H9 (cell line): Measurements from ENCODE around the gene KREMEN1. TPM values are rescaled to one million over a fixed set of nuclear protein-coding genes. Genes with fewer than 3 reads are reported as not detected.
A peak's percentile ranks its signal among the peaks of the same experiment; 100 is the strongest.

ENCODE experiments used
- DNase-seq: peaks from one replicate; pipeline ENCODE4 v3.0.0-alpha.2; 2017
- H2AFZ ChIP-seq: one replicate; pipeline ENCODE4 v1.6.1; 2013; ENCODE audit warnings: mild to moderate bottlenecking, low read length, control low read depth, moderate library complexity
- H2AK5ac ChIP-seq: 2 replicates; pipeline ENCODE4 v1.6.1; 2013; ENCODE audit warnings: low read length, control low read depth, mixed read lengths; ENCODE audit not compliant: insufficient read length
- H2BK120ac ChIP-seq: one replicate; pipeline ENCODE4 v1.6.1; 2013; ENCODE audit warnings: low read depth, mild to moderate bottlenecking, low read length, control low read depth, inconsistent platforms; ENCODE audit not compliant: poor library complexity, severe bottlenecking
- H2BK12ac ChIP-seq: 2 replicates; pipeline ENCODE4 v1.6.1; 2013; ENCODE audit warnings: low read length, control low read depth, mixed read lengths, low read depth; ENCODE audit not compliant: insufficient read length
- H2BK15ac ChIP-seq: 2 replicates; pipeline ENCODE4 v1.6.1; 2013; ENCODE audit warnings: low read depth, low read length, control low read depth
- H2BK20ac ChIP-seq: one replicate; pipeline ENCODE4 v1.6.1; 2013; ENCODE audit warnings: low read depth, mild to moderate bottlenecking, low read length, control low read depth, inconsistent platforms; ENCODE audit not compliant: poor library complexity, severe bottlenecking
- H2BK5ac ChIP-seq: 2 replicates; pipeline ENCODE4 v1.6.1; 2013; ENCODE audit warnings: low read length, control low read depth, mixed read lengths; ENCODE audit not compliant: insufficient read length
- H3K14ac ChIP-seq: 2 replicates; pipeline ENCODE4 v1.6.1; 2013; ENCODE audit warnings: low read length, control low read depth; ENCODE audit not compliant: insufficient read depth
- H3K18ac ChIP-seq: 2 replicates; pipeline ENCODE4 v1.6.1; 2013; ENCODE audit warnings: low read depth, mild to moderate bottlenecking, mixed read lengths, low read length, control low read depth; ENCODE audit not compliant: insufficient read length
- H3K23ac ChIP-seq: 2 replicates; pipeline ENCODE4 v1.6.1; 2013; ENCODE audit warnings: low read length, control low read depth, mixed read lengths, low read depth; ENCODE audit not compliant: insufficient read length
- H3K23me2 ChIP-seq: 2 replicates; pipeline ENCODE4 v1.6.1; 2013; ENCODE audit warnings: low read depth, mild to moderate bottlenecking, mixed read lengths, low read length, control low read depth; ENCODE audit not compliant: insufficient read length, poor library complexity, severe bottlenecking
- H3K27ac ChIP-seq: 2 replicates; pipeline ENCODE4 v1.5.1; 2013; ENCODE audit warnings: low read length, control low read depth, mixed read lengths, low read depth; ENCODE audit not compliant: insufficient read length
- H3K27me3 ChIP-seq: 2 replicates; pipeline ENCODE4 v1.6.1; 2013; ENCODE audit warnings: low read length, control low read depth, inconsistent platforms; ENCODE audit not compliant: insufficient read depth
- H3K4ac ChIP-seq: 2 replicates; pipeline ENCODE4 v1.6.1; 2013; ENCODE audit warnings: low read depth, mild to moderate bottlenecking, control low read depth, inconsistent platforms, low read length, moderate library complexity
- H3K4me1 ChIP-seq: 2 replicates; pipeline ENCODE4 v1.6.1; 2013; ENCODE audit warnings: low read length, control low read depth, inconsistent platforms; ENCODE audit not compliant: insufficient read depth
- H3K4me2 ChIP-seq: 2 replicates; pipeline ENCODE4 v1.6.1; 2013; ENCODE audit warnings: low read length, control low read depth, mixed read lengths; ENCODE audit not compliant: insufficient read length, insufficient read depth
- H3K56ac ChIP-seq: 2 replicates; pipeline ENCODE4 v1.6.1; 2013; ENCODE audit warnings: low read depth, mild to moderate bottlenecking, mixed read lengths, low read length, control low read depth; ENCODE audit not compliant: insufficient read length
- H3K79me1 ChIP-seq: 2 replicates; pipeline ENCODE4 v1.6.1; 2013; ENCODE audit warnings: low read depth, mild to moderate bottlenecking, moderate library complexity, low read length, control low read depth, inconsistent platforms; ENCODE audit not compliant: insufficient read depth, poor library complexity, severe bottlenecking
- H3K79me2 ChIP-seq: 2 replicates; pipeline ENCODE4 v1.6.1; 2013; ENCODE audit warnings: low read length, control low read depth, inconsistent platforms; ENCODE audit not compliant: insufficient read depth
- H3K9ac ChIP-seq: 2 replicates; pipeline ENCODE4 v1.6.1; 2013; ENCODE audit warnings: low read length, control low read depth, mixed read lengths; ENCODE audit not compliant: insufficient read length; ENCODE audit errors: extremely low read depth
- H3K9me3 ChIP-seq: one replicate; pipeline ENCODE4 v1.6.1; 2013; ENCODE audit warnings: low read depth, low read length, inconsistent platforms; ENCODE audit not compliant: control insufficient read depth
- H3T11ph ChIP-seq: one replicate; pipeline ENCODE4 v1.6.1; 2013; ENCODE audit warnings: mild to moderate bottlenecking, low read length, control low read depth, inconsistent platforms
- H4K20me1 ChIP-seq: one replicate; pipeline ENCODE4 v1.6.1; 2013; ENCODE audit not compliant: control insufficient read depth, insufficient read length, insufficient read depth
- H4K5ac ChIP-seq: 2 replicates; pipeline ENCODE4 v1.6.1; 2013; ENCODE audit warnings: low read depth, mild to moderate bottlenecking, mixed read lengths, low read length, control low read depth; ENCODE audit not compliant: insufficient read length
- H4K8ac ChIP-seq: replicated peaks from 2 replicates; pipeline ENCODE4 v1.6.1; 2013; ENCODE audit warnings: low read length, control low read depth, mixed read lengths, low read depth; ENCODE audit not compliant: insufficient read length
- H4K91ac ChIP-seq: 2 replicates; pipeline ENCODE4 v1.6.1; 2013; ENCODE audit warnings: low read depth, mild to moderate bottlenecking, moderate library complexity, mixed read lengths, low read length, control low read depth; ENCODE audit not compliant: insufficient read length
- H3K27ac Mint-ChIP-seq, 3 experiments: 2 replicates in 2 of 3; 3 replicates in 1 of 3; pipeline ENCODE4 v1.8.0; 2020 to 2021; ENCODE audit warnings: mixed read lengths in 3 of 3, mild to moderate bottlenecking in 1 of 3, moderate library complexity in 1 of 3
- H3K27me3 Mint-ChIP-seq: 2 replicates; pipeline ENCODE4 v1.8.0; 2021; ENCODE audit warnings: low read depth, mild to moderate bottlenecking, moderate library complexity, mixed read lengths
- H3K36me3 Mint-ChIP-seq, 3 experiments: 2 replicates in 2 of 3; 3 replicates in 1 of 3; pipeline ENCODE4 v1.8.0; 2020 to 2021; ENCODE audit warnings: low read depth in 3 of 3, mixed read lengths in 3 of 3; ENCODE audit not compliant: insufficient read depth in 1 of 3
- H3K4me1 Mint-ChIP-seq, 2 experiments: 2 replicates each; pipeline ENCODE4 v1.8.0; 2020; ENCODE audit warnings: mixed read lengths in 2 of 2
- H3K4me3 Mint-ChIP-seq, 2 experiments: 2 replicates in 1 of 2; 3 replicates in 1 of 2; pipeline ENCODE4 v1.8.0; 2020 to 2021; ENCODE audit warnings: mild to moderate bottlenecking in 2 of 2, mixed read lengths in 2 of 2, moderate library complexity in 1 of 2
- H3K9me3 Mint-ChIP-seq, 2 experiments: 2 replicates in 1 of 2; 3 replicates in 1 of 2; pipeline ENCODE4 v1.8.0; 2020; ENCODE audit warnings: mild to moderate bottlenecking in 2 of 2, mixed read lengths in 2 of 2, moderate library complexity in 1 of 2
- WGBS: extraction: QIAGEN DNeasy Blood & Tissue Kit; methylation state at CpG from one replicate; pipeline ENCODE4 v1.1.7; 2013; ENCODE audit warnings: missing lambda C conversion rate, low lambda C conversion rate, mixed read lengths; ENCODE audit not compliant: insufficient read length; ENCODE audit errors: extremely low coverage; 5-methylcytosine and 5-hydroxymethylcytosine counted together
- total RNA-seq: library from RNA; stranded (reverse); gene quantifications from 2 replicates; pipeline ENCODE4 v1.2.1, GENCODE V29; 2021
- TF ChIP-seq, protein P1 (sequence below): fragments of 200-600 bp; sonication (generic); conservative IDR thresholded peaks from 3 replicates; pipeline ENCODE4 v1.8.0; 2021; ENCODE audit warnings: antibody characterized with exemption, mild to moderate bottlenecking

The KREMEN1 gene
- total RNA-seq, 1 experiment from 2014 or later: 2.4 TPM

DNA sequence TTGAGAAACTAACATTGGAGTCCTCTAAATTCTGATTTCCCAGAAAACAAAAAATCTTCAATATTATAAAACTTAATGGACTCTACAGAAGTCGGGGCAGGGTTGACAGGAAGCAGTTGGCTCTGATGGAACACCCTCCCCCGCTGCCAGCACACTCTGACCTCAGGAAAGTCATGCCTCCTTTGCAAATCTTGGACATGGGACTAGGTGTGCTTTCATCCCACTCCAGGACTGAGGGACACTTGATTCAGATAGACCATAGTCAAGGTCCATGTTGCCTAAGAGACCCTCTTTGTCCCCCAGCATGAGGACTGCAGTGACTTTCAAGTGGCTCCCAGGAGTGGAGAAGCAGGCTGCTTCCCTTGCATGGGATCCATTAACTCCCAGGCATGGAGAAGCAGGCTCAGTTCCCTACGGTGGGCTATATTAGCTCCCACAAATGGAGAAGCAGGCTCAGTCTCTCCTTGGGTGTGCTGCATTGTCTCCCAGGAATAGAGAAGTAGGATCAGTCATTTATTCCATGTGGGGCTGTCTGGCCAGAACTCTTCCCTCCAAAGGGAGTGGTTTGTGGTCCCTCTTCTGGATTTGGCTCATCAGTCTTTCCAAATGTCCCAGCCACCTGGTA lies 49.6 kb upstream of the KREMEN1 start:
- WGBS: no CpG with 5 or more reads among the region's 3 CpGs
- Mint-ChIP-seq H3K4me3 (no peak overlapping the region), H3K4me1 (peaks cover 20 to 22% of the 10 kb centered on the region in 2 experiments), H3K36me3 (peaks cover 3 to 17% (median 5%) of the 10 kb centered on the region in 3 experiments; a peak in 6 of 7 replicates), H3K27me3 (no peaks in the 10 kb centered on the region), H3K9me3 (no peaks in the 10 kb centered on the region), H3K27ac (peak overlapping the region in 1 of 3 experiments; percentile 13; a peak in 2 of 7 replicates)
- Histone ChIP-seq H3K4me2 (no peak overlapping the region), H3T11ph (no peak overlapping the region), H4K5ac (no peak overlapping the region), H3K23ac (no peak overlapping the region), H4K8ac (no peak overlapping the region), H4K91ac (no peak overlapping the region), H2BK20ac (no peak overlapping the region), H3K9me3 (no peaks in the 10 kb centered on the region), H2BK15ac (no peak overlapping the region), H3K56ac (no peak overlapping the region), H2BK120ac (no peak overlapping the region), H2BK12ac (no peak overlapping the region), H3K9ac (no peak overlapping the region), H3K27me3 (no peaks in the 10 kb centered on the region), H3K14ac (no peak overlapping the region), H3K27ac (no peak overlapping the region), H2AK5ac (no peak overlapping the region), H3K4me1 (peaks cover 6% of the 10 kb centered on the region; the same call in 1 of the 2 replicates), H4K20me1 (no peaks in the 10 kb centered on the region), H2AFZ (no peak overlapping the region), H3K23me2 (no peaks in the 10 kb centered on the region), H3K18ac (no peak overlapping the region), H3K79me2 (no peaks in the 10 kb centered on the region; the same call in 1 of the 2 replicates), H3K4ac (no peak overlapping the region), H3K79me1 (no peaks in the 10 kb centered on the region), H2BK5ac (no peak overlapping the region)
- TF ChIP-seq, protein P1, sequence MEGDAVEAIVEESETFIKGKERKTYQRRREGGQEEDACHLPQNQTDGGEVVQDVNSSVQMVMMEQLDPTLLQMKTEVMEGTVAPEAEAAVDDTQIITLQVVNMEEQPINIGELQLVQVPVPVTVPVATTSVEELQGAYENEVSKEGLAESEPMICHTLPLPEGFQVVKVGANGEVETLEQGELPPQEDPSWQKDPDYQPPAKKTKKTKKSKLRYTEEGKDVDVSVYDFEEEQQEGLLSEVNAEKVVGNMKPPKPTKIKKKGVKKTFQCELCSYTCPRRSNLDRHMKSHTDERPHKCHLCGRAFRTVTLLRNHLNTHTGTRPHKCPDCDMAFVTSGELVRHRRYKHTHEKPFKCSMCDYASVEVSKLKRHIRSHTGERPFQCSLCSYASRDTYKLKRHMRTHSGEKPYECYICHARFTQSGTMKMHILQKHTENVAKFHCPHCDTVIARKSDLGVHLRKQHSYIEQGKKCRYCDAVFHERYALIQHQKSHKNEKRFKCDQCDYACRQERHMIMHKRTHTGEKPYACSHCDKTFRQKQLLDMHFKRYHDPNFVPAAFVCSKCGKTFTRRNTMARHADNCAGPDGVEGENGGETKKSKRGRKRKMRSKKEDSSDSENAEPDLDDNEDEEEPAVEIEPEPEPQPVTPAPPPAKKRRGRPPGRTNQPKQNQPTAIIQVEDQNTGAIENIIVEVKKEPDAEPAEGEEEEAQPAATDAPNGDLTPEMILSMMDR: no peak
- no peak for DNase-seq
